Esophagus muscularis mucosa (tissue), 4 donors: ENCODE data around the gene SLCO2A1.

Experiments
- EP300 ChIP-seq: sonication (generic); formaldehyde crosslinking; IDR thresholded peaks from one replicate; pipeline ENCODE4 v1.6.1; 2017; ENCODE audit warnings: antibody characterized with exemption
- POLR2AphosphoS5 ChIP-seq, 2 donors: sonication (generic); formaldehyde crosslinking; IDR thresholded peaks; one replicate each; pipeline ENCODE4 v1.6.1; 2017; ENCODE audit warnings: antibody characterized with exemption in 2 of 2
- TF ChIP-seq, protein P1 (sequence below), 3 experiments: fragments of 200-600 bp in 2 of 3; fragments of 450-650 bp in 1 of 3; sonication (generic) in 2 of 3; IDR thresholded peaks; one replicate each; pipeline ENCODE4 v1.5.1; 2017 to 2019; ENCODE audit warnings: antibody characterized with exemption in 3 of 3, mild to moderate bottlenecking in 2 of 3, moderate library complexity in 1 of 3

DNA sequence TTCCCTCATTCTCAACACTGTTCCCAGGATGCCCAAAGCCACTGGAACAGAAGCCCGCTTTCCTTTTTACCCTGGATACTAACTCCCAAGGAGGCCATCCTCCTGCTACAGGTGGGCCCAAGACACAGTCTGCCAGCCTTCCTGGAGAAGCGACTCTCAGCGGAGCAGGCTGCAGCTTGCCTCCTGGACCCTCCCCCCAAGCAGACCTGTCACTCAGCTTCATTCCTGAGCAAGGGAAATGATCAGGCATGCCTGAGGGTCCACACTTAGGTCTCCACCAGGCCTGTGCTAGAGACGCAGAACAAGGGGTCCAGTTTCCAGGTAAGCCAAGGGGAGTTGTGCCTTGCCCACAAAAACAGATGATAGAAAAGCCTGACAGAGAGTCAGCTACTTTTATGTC, 62.8 kb downstream of the SLCO2A1 start:
- TF ChIP-seq, protein P1, sequence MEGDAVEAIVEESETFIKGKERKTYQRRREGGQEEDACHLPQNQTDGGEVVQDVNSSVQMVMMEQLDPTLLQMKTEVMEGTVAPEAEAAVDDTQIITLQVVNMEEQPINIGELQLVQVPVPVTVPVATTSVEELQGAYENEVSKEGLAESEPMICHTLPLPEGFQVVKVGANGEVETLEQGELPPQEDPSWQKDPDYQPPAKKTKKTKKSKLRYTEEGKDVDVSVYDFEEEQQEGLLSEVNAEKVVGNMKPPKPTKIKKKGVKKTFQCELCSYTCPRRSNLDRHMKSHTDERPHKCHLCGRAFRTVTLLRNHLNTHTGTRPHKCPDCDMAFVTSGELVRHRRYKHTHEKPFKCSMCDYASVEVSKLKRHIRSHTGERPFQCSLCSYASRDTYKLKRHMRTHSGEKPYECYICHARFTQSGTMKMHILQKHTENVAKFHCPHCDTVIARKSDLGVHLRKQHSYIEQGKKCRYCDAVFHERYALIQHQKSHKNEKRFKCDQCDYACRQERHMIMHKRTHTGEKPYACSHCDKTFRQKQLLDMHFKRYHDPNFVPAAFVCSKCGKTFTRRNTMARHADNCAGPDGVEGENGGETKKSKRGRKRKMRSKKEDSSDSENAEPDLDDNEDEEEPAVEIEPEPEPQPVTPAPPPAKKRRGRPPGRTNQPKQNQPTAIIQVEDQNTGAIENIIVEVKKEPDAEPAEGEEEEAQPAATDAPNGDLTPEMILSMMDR (IDR thresholded peaks at IDR 0.05), result no peak
- no peak for TF ChIP-seq EP300
- TF ChIP-seq POLR2AphosphoS5 (IDR thresholded peaks at IDR 0.05), result no peak
